ENCODE data around the gene PEX3. TPM values are rescaled to one million over a fixed set of nuclear protein-coding genes. Genes with fewer than 3 reads are reported as not detected.
A peak's percentile ranks its signal among the peaks of the same experiment; 100 is the strongest.

Gene PEX3, protein sequence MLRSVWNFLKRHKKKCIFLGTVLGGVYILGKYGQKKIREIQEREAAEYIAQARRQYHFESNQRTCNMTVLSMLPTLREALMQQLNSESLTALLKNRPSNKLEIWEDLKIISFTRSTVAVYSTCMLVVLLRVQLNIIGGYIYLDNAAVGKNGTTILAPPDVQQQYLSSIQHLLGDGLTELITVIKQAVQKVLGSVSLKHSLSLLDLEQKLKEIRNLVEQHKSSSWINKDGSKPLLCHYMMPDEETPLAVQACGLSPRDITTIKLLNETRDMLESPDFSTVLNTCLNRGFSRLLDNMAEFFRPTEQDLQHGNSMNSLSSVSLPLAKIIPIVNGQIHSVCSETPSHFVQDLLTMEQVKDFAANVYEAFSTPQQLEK
- 19.0 and 23.2 TPM in 2 replicates for total RNA-seq
- polyA plus RNA-seq: 23.4 and 24.5 TPM in 2 replicates

DNA sequence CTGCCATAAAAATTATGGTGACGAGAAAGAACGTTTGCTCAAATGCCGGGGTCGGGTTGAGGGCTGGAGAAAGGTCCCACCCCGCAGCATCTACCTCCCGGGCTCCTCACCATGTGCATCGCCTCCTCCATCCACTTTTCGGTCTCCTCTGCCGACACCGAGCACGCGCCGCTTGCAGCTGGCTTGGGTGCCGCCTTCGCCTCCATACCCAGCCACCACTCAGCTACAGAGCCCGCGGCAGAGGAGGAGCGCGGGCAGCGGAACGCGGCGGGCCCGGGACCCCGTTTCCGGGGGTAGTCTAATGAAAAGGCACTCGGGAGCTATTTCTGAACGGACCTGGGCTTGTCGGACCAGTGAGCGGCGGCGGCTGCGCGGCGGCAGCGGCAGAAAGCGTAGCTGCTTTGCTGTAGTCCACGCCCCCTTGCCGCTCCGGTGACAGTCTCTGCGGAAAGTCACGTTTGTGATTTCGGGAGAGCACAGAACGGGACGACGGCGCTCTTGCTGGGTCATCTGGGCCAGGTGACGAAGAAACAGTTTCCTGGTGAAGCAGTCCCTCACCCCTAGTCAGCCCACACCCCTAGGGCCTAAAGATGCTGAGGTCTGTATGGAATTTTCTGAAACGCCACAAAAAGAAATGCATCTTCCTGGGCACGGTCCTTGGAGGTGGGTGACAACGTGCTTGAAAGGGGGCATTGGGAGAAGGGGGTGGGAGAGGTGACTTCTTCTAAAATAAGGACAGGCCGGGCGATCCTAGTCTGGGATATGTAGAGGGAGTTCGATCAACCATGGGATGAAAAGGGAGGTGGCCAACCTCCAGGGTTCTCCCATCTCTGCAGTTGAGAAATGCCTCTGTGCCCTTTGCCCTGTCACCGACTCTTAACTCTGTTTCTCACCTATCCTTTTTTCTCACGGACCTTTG lies at the start of gene PEX3, which contains the start of gene ADAT2:
TSS of gene PEX3 (plus strand) at position 353 of the 919 bp plus-strand sequence. CDS start at position 591, 238 bp downstream.
TSS of gene ADAT2 (minus strand) at position 243 of the 919 bp plus-strand sequence. CDS start at position 206, 37 bp downstream.
- peaks cover 8% of the 10 kb centered on the region for H3K4me1 ChIP-seq (ENCODE audit: insufficient read depth)
- no peaks in the 10 kb centered on the region for H4K20me1 ChIP-seq (ENCODE audit: insufficient read depth, poor library complexity, severe bottlenecking)
- no peaks in the 10 kb centered on the region for H3K27me3 ChIP-seq
- H3K27ac ChIP-seq: peak within 1 kb of the TSS; percentile 87
- no peaks in the 10 kb centered on the region for H3K36me3 ChIP-seq (replicated peaks; ENCODE audit: insufficient read depth, low read depth)
- no peaks in the 10 kb centered on the region for H3K9me3 ChIP-seq (ENCODE audit: low read depth)
- no peaks in the 10 kb centered on the region for H3K9me2 ChIP-seq (replicated peaks; ENCODE audit: insufficient read depth)
- peak within 1 kb of the TSS; percentile 91 for H3K4me2 ChIP-seq
- peak; percentile 96 for DNase-seq (ENCODE audit: low spot score)
- H3K4me3 ChIP-seq: peak within 1 kb of the TSS; percentile 84
- TF ChIP-seq EZH2 (IDR thresholded peaks at IDR 0.05; ENCODE audit: borderline replicate concordance) (no peak), CTCF (IDR thresholded peaks at IDR 0.05; ENCODE audit: poor library complexity) (no peak), EZH2phosphoT487 (IDR thresholded peaks at IDR 0.05; ENCODE audit: low read depth, severe bottlenecking, unreplicated experiment) (no peak)
- H2AFZ ChIP-seq: peak within 1 kb of the TSS; percentile 100
- under 1% methylated on average over 56 of the region's 56 CpGs for WGBS (ENCODE audit: low lambda C conversion rate, missing lambda C conversion rate)
- H3K79me2 ChIP-seq: peaks cover 48% of the 10 kb centered on the region

GRCh38 chr6:143401068-143401446 lies 49.5 kb upstream of the PEX3 start:
- Histone ChIP-seq H3K9me2 (replicated peaks; ENCODE audit: insufficient read depth) (no peaks in the 10 kb centered on the region), H2AFZ (no peak overlapping the region), H3K27ac (peak overlapping the region; percentile 58), H3K36me3 (replicated peaks; ENCODE audit: insufficient read depth, low read depth) (no peaks in the 10 kb centered on the region), H3K4me1 (ENCODE audit: insufficient read depth) (peaks cover 21% of the 10 kb centered on the region), H3K9me3 (ENCODE audit: low read depth) (no peaks in the 10 kb centered on the region), H3K79me2 (no peaks in the 10 kb centered on the region), H3K4me2 (no peak overlapping the region), H3K4me3 (no peak overlapping the region), H4K20me1 (ENCODE audit: insufficient read depth, poor library complexity, severe bottlenecking) (no peaks in the 10 kb centered on the region), H3K27me3 (no peaks in the 10 kb centered on the region)
- DNase-seq (ENCODE audit: low spot score): no peak
- TF ChIP-seq EZH2phosphoT487 (IDR thresholded peaks at IDR 0.05; ENCODE audit: low read depth, severe bottlenecking, unreplicated experiment) (no peak), CTCF (IDR thresholded peaks at IDR 0.05; ENCODE audit: poor library complexity) (no peak), EZH2 (IDR thresholded peaks at IDR 0.05; ENCODE audit: borderline replicate concordance) (no peak)
- 83% methylated on average over 1 of the region's 1 CpG for WGBS (ENCODE audit: low lambda C conversion rate, missing lambda C conversion rate)

DNA sequence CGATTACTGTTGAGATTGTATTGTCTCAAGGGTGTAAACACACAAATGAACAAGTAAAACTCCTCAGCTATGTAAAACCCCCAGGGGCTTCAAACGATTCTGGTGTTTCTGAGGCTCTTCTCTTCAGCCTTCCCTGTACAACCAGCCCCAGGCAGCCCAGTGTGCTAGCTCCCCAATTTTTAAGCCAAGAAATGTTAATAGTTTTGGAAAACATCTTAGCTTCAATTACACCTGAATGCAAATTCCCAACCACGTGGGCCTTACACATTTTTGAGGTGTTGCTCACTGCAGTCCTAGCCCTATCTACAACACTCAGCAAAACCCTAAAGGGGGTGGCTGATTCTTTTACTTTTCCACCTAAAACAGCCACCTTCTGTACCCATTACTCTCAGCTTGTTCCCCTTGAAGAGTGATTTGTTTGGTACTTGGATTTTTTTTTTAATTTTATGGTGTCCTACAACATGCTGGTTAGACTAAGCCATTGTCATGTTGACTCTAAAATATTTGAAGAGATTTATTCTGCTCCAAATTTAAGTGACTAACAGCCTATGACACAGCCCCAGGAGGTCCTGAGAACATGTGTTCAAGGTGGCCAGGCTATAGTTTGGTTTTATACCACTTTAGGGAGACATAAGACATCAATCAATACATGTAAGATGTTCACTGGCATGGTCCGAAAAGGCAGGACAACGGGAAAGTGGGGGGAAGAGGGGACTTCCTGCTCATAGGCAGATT lies 48.8 kb upstream of the PEX3 start:
- Histone ChIP-seq H2AFZ (no peak overlapping the region), H3K36me3 (replicated peaks; ENCODE audit: insufficient read depth, low read depth) (no peaks in the 10 kb centered on the region), H4K20me1 (ENCODE audit: insufficient read depth, poor library complexity, severe bottlenecking) (no peaks in the 10 kb centered on the region), H3K4me3 (no peak overlapping the region), H3K4me2 (no peak overlapping the region), H3K27me3 (no peaks in the 10 kb centered on the region), H3K9me2 (replicated peaks; ENCODE audit: insufficient read depth) (no peaks in the 10 kb centered on the region), H3K4me1 (ENCODE audit: insufficient read depth) (peaks cover 17% of the 10 kb centered on the region), H3K27ac (peak overlapping the region; percentile 58), H3K9me3 (ENCODE audit: low read depth) (no peaks in the 10 kb centered on the region), H3K79me2 (no peaks in the 10 kb centered on the region)
- 67% methylated on average over 5 of the region's 5 CpGs for WGBS (ENCODE audit: low lambda C conversion rate, missing lambda C conversion rate)
- no peak for DNase-seq (ENCODE audit: low spot score)
- no peak for TF ChIP-seq EZH2phosphoT487 (IDR thresholded peaks at IDR 0.05; ENCODE audit: low read depth, severe bottlenecking, unreplicated experiment)
- TF ChIP-seq CTCF (IDR thresholded peaks at IDR 0.05; ENCODE audit: poor library complexity): no peak
- TF ChIP-seq EZH2 (IDR thresholded peaks at IDR 0.05; ENCODE audit: borderline replicate concordance): no peak
